GM13977 (cell line): Measurements from ENCODE around the gene CERS2.

Experiments
- DNase-seq: peaks from one replicate; pipeline ENCODE4 v3.0.0; 2012; ENCODE audit warnings: low spot score
- CTCF ChIP-seq: IDR thresholded peaks from 2 replicates; pipeline ENCODE4 v1.5.1; 2012; ENCODE audit warnings: mild to moderate bottlenecking, control low read depth; ENCODE audit not compliant: insufficient read depth; ENCODE audit errors: extremely low read depth, missing control alignments
- in situ Hi-C: fragments of 300-500 bp; cut with MboI; formaldehyde crosslinking; loops from one replicate; pipeline ENCODE4 v1.12.0; 2022; ENCODE audit warnings: low sequenced_read_pairs, low pct_unique_long_range_greater_than_20kb, mixed read lengths, inconsistent platforms; ENCODE audit not compliant: unreplicated experiment

CERS2 gene

GRCh38 chr1:150987924-150988323, 13.3 kb upstream of the CERS2 start:
- no peak for TF ChIP-seq CTCF
- no peak for DNase-seq
- in situ Hi-C loops = no loop called here

- TF ChIP-seq CTCF = no peak
- in situ Hi-C loops = no loop called here
- DNase-seq = no peak
These were observed 10.7 kb upstream of the CERS2 start for GRCh38 chr1:150985179-150985825.

- in situ Hi-C loops = no loop called here
- TF ChIP-seq CTCF = no peak
- DNase-seq = no peak
These were observed 7.4 kb upstream of the CERS2 start, which contains the start of gene ANXA9 for GRCh38 chr1:150981805-150982712. Gene ANXA9 (plus strand): TSS chr1:150982292. CDS start chr1:150983106, 814 bp downstream.

GRCh38 chr1:150981177-150981804, 6.7 kb upstream of the CERS2 start:
- DNase-seq = no peak
- in situ Hi-C loops = no loop called here
- TF ChIP-seq CTCF = no peak

GRCh38 chr1:150979092-150980056, 4.7 kb upstream of the CERS2 start:
- in situ Hi-C loops = no loop called here
- TF ChIP-seq CTCF = peak; percentile 100
- DNase-seq = peak; percentile 91
